Gastroesophageal sphincter (tissue), 4 donors: ENCODE data around the gene THBS1. TPM values are rescaled to one million over a fixed set of nuclear protein-coding genes. Genes with fewer than 3 reads are reported as not detected.

Experiments used
- ATAC-seq: fragments of 150-250 bp; one replicate; pipeline ENCODE4 v1.9.1; 2016; ENCODE audit warnings: mild to moderate bottlenecking, moderate library complexity
- H3K27ac ChIP-seq, 4 donors: fragments of 200-600 bp; sonication (generic) in 3 of 4; 1 replicate in 3 of 4; 2 replicates in 1 of 4; pipeline ENCODE4 v1.5.1; 2016 to 2019
- H3K27me3 ChIP-seq: fragments of 200-600 bp; sonication (generic); one replicate; pipeline ENCODE4 v1.5.1; 2019
- H3K36me3 ChIP-seq, 2 donors: fragments of 200-600 bp; sonication (generic); one replicate each; pipeline ENCODE4 v1.5.1; 2019; ENCODE audit warnings: control low read depth in 1 of 2
- H3K4me1 ChIP-seq, 3 donors: fragments of 200-600 bp; sonication (generic); 1 replicate in 2 of 3; 2 replicates in 1 of 3; pipeline ENCODE4 v1.5.1; 2016 to 2019; ENCODE audit warnings: control low read depth in 2 of 3
- H3K4me3 ChIP-seq, 2 donors: fragments of 200-600 bp; sonication (generic); one replicate each; pipeline ENCODE4 v1.5.1; 2019; ENCODE audit warnings: mild to moderate bottlenecking in 1 of 2, moderate library complexity in 1 of 2
- H3K9me3 ChIP-seq, 3 donors: fragments of 200-600 bp; sonication (generic); one replicate each; pipeline ENCODE4 v1.5.1; 2017 to 2019; ENCODE audit warnings: control low read depth in 2 of 3
- CTCF ChIP-seq, 4 experiments: fragments of 200-600 bp in 2 of 4; fragments of 450-650 bp in 2 of 4; sonication (generic) in 1 of 4; IDR thresholded peaks; one replicate each; pipeline ENCODE4 v1.5.1; 2017 to 2019; ENCODE audit warnings: antibody characterized with exemption in 4 of 4, mild to moderate bottlenecking in 2 of 4, moderate library complexity in 2 of 4
- EP300 ChIP-seq: sonication (generic); formaldehyde crosslinking; IDR thresholded peaks from one replicate; pipeline ENCODE4 v1.6.1; 2017; ENCODE audit warnings: antibody characterized with exemption, mild to moderate bottlenecking
- POLR2A ChIP-seq, 2 donors: fragments of 450-650 bp; IDR thresholded peaks; one replicate each; pipeline ENCODE4 v1.6.1; 2017; ENCODE audit warnings: antibody characterized with exemption in 2 of 2, mild to moderate bottlenecking in 2 of 2, moderate library complexity in 1 of 2
- POLR2AphosphoS5 ChIP-seq: sonication (generic); formaldehyde crosslinking; IDR thresholded peaks from one replicate; pipeline ENCODE4 v1.6.1; 2017; ENCODE audit warnings: antibody characterized with exemption
- WGBS, 2 donors: methylation state at CpG; one replicate each; pipeline ENCODE4 v1.1.5; 2018; ENCODE audit warnings: low coverage in 1 of 2; 5-methylcytosine and 5-hydroxymethylcytosine counted together
- total RNA-seq, 4 donors: library from RNA; depleted of rRNA; stranded (reverse); fragments of >200 nt; gene quantifications; one replicate each; pipeline ENCODE4 v1.1.0, GENCODE V29; 2016

THBS1 gene
- total RNA-seq, 4 donors from 2014 or later: 183 to 1,645 (median 277) TPM

- no peaks in the 10 kb centered on the region for H3K27me3 ChIP-seq
- no peak overlapping the region for H3K4me3 ChIP-seq
- H3K9me3 ChIP-seq: no peaks in the 10 kb centered on the region
- peaks cover 7 to 90% (median 38%) of the 10 kb centered on the region in 3 donors for H3K4me1 ChIP-seq
- no peak for ATAC-seq
- TF ChIP-seq POLR2A (IDR thresholded peaks at IDR 0.05) (no peak), CTCF (IDR thresholded peaks at IDR 0.05) (no peak), EP300 (no peak), POLR2AphosphoS5 (no peak)
- H3K27ac ChIP-seq: peak overlapping the region in 3 of 4 donors; percentile 45 to 98 (median 95)
- 32 to 68% methylated on average over 4 to 6 of the region's 14 CpGs for WGBS, 2 donors
- peaks cover 0 to 100% of the 10 kb centered on the region in 2 donors for H3K36me3 ChIP-seq
Measured at GRCh38 chr15:39589193-39589814, 8.4 kb downstream of the THBS1 start.

- no peaks in the 10 kb centered on the region for H3K27me3 ChIP-seq
- 75 to 90% methylated on average over 2 to 4 of the region's 13 CpGs for WGBS, 2 donors
- peaks cover 7 to 87% (median 35%) of the 10 kb centered on the region in 3 donors for H3K4me1 ChIP-seq
- TF ChIP-seq EP300 (no peak), POLR2AphosphoS5 (peak; percentile 69)
- peaks cover 0 to 100% of the 10 kb centered on the region in 2 donors for H3K36me3 ChIP-seq
- peak overlapping the region in 3 of 4 donors; percentile 45 to 98 (median 95) for H3K27ac ChIP-seq
- no peaks in the 10 kb centered on the region for H3K9me3 ChIP-seq
- no peak overlapping the region for H3K4me3 ChIP-seq
- no peak for ATAC-seq
Measured at GRCh38 chr15:39589815-39590644, 9.2 kb downstream of the THBS1 start.

GRCh38 chr15:39591141-39591895 lies 10.4 kb downstream of the THBS1 start:
- WGBS, 2 donors: 10 to 63% methylated on average over 3 to 6 of the region's 11 CpGs
- H3K9me3 ChIP-seq: no peaks in the 10 kb centered on the region
- H3K27me3 ChIP-seq: no peaks in the 10 kb centered on the region
- no peak for ATAC-seq
- TF ChIP-seq POLR2A (IDR thresholded peaks at IDR 0.05) (peak in 1 of 2 donors; percentile 17), EP300 (no peak), CTCF (IDR thresholded peaks at IDR 0.05) (no peak)
- peaks cover 0 to 98% of the 10 kb centered on the region in 2 donors for H3K36me3 ChIP-seq
- no peak overlapping the region for H3K4me3 ChIP-seq
- peak overlapping the region; percentile 1 to 98 (median 63) for H3K27ac ChIP-seq
- peaks cover 4 to 87% (median 23%) of the 10 kb centered on the region in 3 donors for H3K4me1 ChIP-seq

- H3K27ac ChIP-seq: peak overlapping the region in 2 of 4 donors; percentile 95 to 98
- ATAC-seq: no peak
- no peaks in the 10 kb centered on the region for H3K9me3 ChIP-seq
- peaks cover 0 to 92% of the 10 kb centered on the region in 2 donors for H3K36me3 ChIP-seq
- 46 to 68% methylated on average over 2 of the region's 2 CpGs for WGBS, 2 donors
- H3K4me3 ChIP-seq: no peak overlapping the region
- H3K27me3 ChIP-seq: no peaks in the 10 kb centered on the region
- TF ChIP-seq CTCF (IDR thresholded peaks at IDR 0.05) (no peak), EP300 (no peak), POLR2AphosphoS5 (peak; percentile 24), POLR2A (IDR thresholded peaks at IDR 0.05) (no peak)
- H3K4me1 ChIP-seq: peaks cover 4 to 84% (median 18%) of the 10 kb centered on the region in 3 donors
Measured at GRCh38 chr15:39591896-39592315, 11.0 kb downstream of the THBS1 start.

GRCh38 chr15:39592500-39592899 lies 11.6 kb downstream of the THBS1 start:
- ATAC-seq: no peak
- peaks cover 0 to 86% of the 10 kb centered on the region in 2 donors for H3K36me3 ChIP-seq
- H3K4me1 ChIP-seq: peaks cover 4 to 78% (median 12%) of the 10 kb centered on the region in 3 donors
- H3K4me3 ChIP-seq: no peak overlapping the region
- H3K27ac ChIP-seq: peak overlapping the region in 2 of 4 donors; percentile 15 to 55
- WGBS, 2 donors: 80% methylated on average over 6 of the region's 6 CpGs; no CpG with 5 or more reads in 1 of the 2 donors
- TF ChIP-seq EP300 (no peak), POLR2AphosphoS5 (peak; percentile 48)
- no peaks in the 10 kb centered on the region for H3K9me3 ChIP-seq
- H3K27me3 ChIP-seq: no peaks in the 10 kb centered on the region
